Tibial artery (tissue), 4 donors: ENCODE data around the gene CPAMD8.

Experiments used
- DNase-seq, 2 donors: peaks; one replicate each; pipeline ENCODE4 v3.0.0-alpha.2; 2019
- H3K27ac ChIP-seq, 2 donors: fragments of 200-600 bp; sonication (generic) in 1 of 2; 1 replicate in 1 of 2; 2 replicates in 1 of 2; pipeline ENCODE4 v1.5.1; 2018 to 2019; ENCODE audit warnings: mild to moderate bottlenecking in 1 of 2
- H3K27me3 ChIP-seq, 2 donors: fragments of 200-600 bp; sonication (generic) in 1 of 2; one replicate each; pipeline versions ENCODE4 v1.5.1 to v1.6.0; 2016 to 2019
- H3K36me3 ChIP-seq, 3 donors: fragments of 200-600 bp; sonication (generic) in 2 of 3; one replicate each; pipeline ENCODE4 v1.5.1; 2016 to 2019; ENCODE audit warnings: mild to moderate bottlenecking in 2 of 3
- H3K4me1 ChIP-seq, 4 donors: fragments of 200-600 bp; sonication (generic) in 2 of 4; 1 replicate in 3 of 4; 2 replicates in 1 of 4; pipeline ENCODE4 v1.5.1; 2016 to 2019
- H3K4me3 ChIP-seq, 2 donors: fragments of 200-600 bp; sonication (generic) in 1 of 2; 1 replicate in 1 of 2; 2 replicates in 1 of 2; pipeline ENCODE4 v1.5.1; 2018 to 2019; ENCODE audit warnings: mild to moderate bottlenecking in 2 of 2
- H3K9me3 ChIP-seq, 3 donors: fragments of 200-600 bp; sonication (generic) in 1 of 3; one replicate each; pipeline ENCODE4 v1.5.1; 2016 to 2019
- CTCF ChIP-seq, 2 experiments: fragments of 200-600 bp in 1 of 2; fragments of 450-650 bp in 1 of 2; IDR thresholded peaks; one replicate each; pipeline ENCODE4 v1.5.1; 2017 to 2019; ENCODE audit warnings: antibody characterized with exemption in 2 of 2, mild to moderate bottlenecking in 1 of 2, moderate library complexity in 1 of 2
- intact Hi-C: fragments of 100-400 bp; cut with DNase I; formaldehyde crosslinking; loops from one replicate; pipeline ENCODE4 v1.15.0; 2023; ENCODE audit warnings: low total_unique reads

Gene CPAMD8

GRCh38 chr19:16889883-16890460 is 136.6 kb downstream of the CPAMD8 start:
- Histone ChIP-seq H3K27ac (no peak overlapping the region), H3K4me3 (no peak overlapping the region)
- no peak for DNase-seq

GRCh38 chr19:16889366-16889882 is 137.2 kb downstream of the CPAMD8 start:
- peak in 1 of 2 donors; percentile 61 for DNase-seq
- intact Hi-C loops = no loop called here
- no peak overlapping the region for H3K27ac ChIP-seq
- H3K4me1 ChIP-seq = peaks cover 0 to 18% (median 0%) of the 10 kb centered on the region in 4 donors
- peak overlapping the region in 1 of 2 donors; percentile 16 for H3K4me3 ChIP-seq
- peaks cover 0 to 27% of the 10 kb centered on the region in 2 donors for H3K27me3 ChIP-seq
- TF ChIP-seq CTCF (IDR thresholded peaks at IDR 0.05) = no peak
- H3K9me3 ChIP-seq = no peaks in the 10 kb centered on the region
- no peaks in the 10 kb centered on the region for H3K36me3 ChIP-seq

More at GRCh38 chr19:16889883-16890460, 136.6 kb downstream of the CPAMD8 start:
- H3K36me3 ChIP-seq = no peaks in the 10 kb centered on the region
- intact Hi-C loops = no loop called here
- H3K27me3 ChIP-seq = peaks cover 0 to 27% of the 10 kb centered on the region in 2 donors
- TF ChIP-seq CTCF (IDR thresholded peaks at IDR 0.05) = no peak
- H3K9me3 ChIP-seq = no peaks in the 10 kb centered on the region
- H3K4me1 ChIP-seq = peaks cover 0 to 18% (median 0%) of the 10 kb centered on the region in 4 donors

GRCh38 chr19:16888629-16889365 is 137.8 kb downstream of the CPAMD8 start, which contains the start of gene F2RL3:
TSS of gene F2RL3 (plus strand) at chr19:16888999. CDS start at chr19:16889190, 191 bp downstream.
- H3K36me3 ChIP-seq = no peaks in the 10 kb centered on the region
- intact Hi-C loops = no loop called here
- peaks cover 0 to 27% of the 10 kb centered on the region in 2 donors for H3K27me3 ChIP-seq
- H3K9me3 ChIP-seq = no peaks in the 10 kb centered on the region
- H3K27ac ChIP-seq = no peak within 1 kb of the TSS
- peak within 1 kb of the TSS in 1 of 2 donors; percentile 16 for H3K4me3 ChIP-seq
- no peak for TF ChIP-seq CTCF (IDR thresholded peaks at IDR 0.05)
- DNase-seq = peak; percentile 33 to 65
- H3K4me1 ChIP-seq = peaks cover 0 to 16% (median 0%) of the 10 kb centered on the region in 4 donors

- H3K9me3 ChIP-seq = peaks cover 0 to 8% (median 5%) of the 10 kb centered on the region in 3 donors
- H3K27ac ChIP-seq = no peak overlapping the region
- H3K4me1 ChIP-seq = peaks cover 0 to 12% (median 0%) of the 10 kb centered on the region in 4 donors
- H3K4me3 ChIP-seq = no peak overlapping the region
- TF ChIP-seq CTCF (IDR thresholded peaks at IDR 0.05) = no peak
- intact Hi-C loops = no loop called here
- H3K27me3 ChIP-seq = peaks cover 0 to 26% of the 10 kb centered on the region in 2 donors
- H3K36me3 ChIP-seq = no peaks in the 10 kb centered on the region
- DNase-seq = peak in 1 of 2 donors; percentile 60
Observed at GRCh38 chr19:16887353-16888265, 139.0 kb downstream of the CPAMD8 start.

- DNase-seq = peak in 1 of 2 donors; percentile 41
- H3K27me3 ChIP-seq = peaks cover 0 to 26% of the 10 kb centered on the region in 2 donors
- H3K4me1 ChIP-seq = peaks cover 0 to 12% (median 0%) of the 10 kb centered on the region in 4 donors
- H3K27ac ChIP-seq = no peak overlapping the region
- TF ChIP-seq CTCF (IDR thresholded peaks at IDR 0.05) = no peak
- no peak overlapping the region for H3K4me3 ChIP-seq
- no peaks in the 10 kb centered on the region for H3K36me3 ChIP-seq
- intact Hi-C loops = no loop called here
- peaks cover 0 to 20% (median 17%) of the 10 kb centered on the region in 3 donors for H3K9me3 ChIP-seq
Observed at GRCh38 chr19:16886305-16886880, 140.2 kb downstream of the CPAMD8 start.
